Loucy (cell line): ENCODE results near the gene PLIN3.
"Not testable (repeated sequence)": the region's sequence is repeated elsewhere in the genome, so short reads cannot be mapped to it uniquely, and the experiment has no call there.

Experiments used
- H2AFZ ChIP-seq: fragments of 200-600 bp; sonication (generic); 2 replicates; pipeline ENCODE4 v1.6.0; 2016; ENCODE audit warnings: antibody characterized with exemption, mild to moderate bottlenecking, low read length, moderate library complexity
- H3F3A ChIP-seq: fragments of 200-600 bp; 2 replicates; pipeline ENCODE4 v1.6.0; 2016; ENCODE audit warnings: antibody characterized with exemption, low read depth, mild to moderate bottlenecking
- H3K27me3 ChIP-seq: fragments of 200-600 bp; sonication (generic); 2 replicates; pipeline ENCODE4 v1.6.1; 2014; ENCODE audit warnings: low read length, mild to moderate bottlenecking; ENCODE audit not compliant: insufficient read depth, poor library complexity, severe bottlenecking
- H3K36me3 ChIP-seq: fragments of 200-600 bp; sonication (generic); 2 replicates; pipeline ENCODE4 v1.6.1; 2016; ENCODE audit warnings: low read length; ENCODE audit not compliant: insufficient read depth
- H3K4me1 ChIP-seq: fragments of 200-600 bp; sonication (generic); 2 replicates; pipeline ENCODE4 v1.5.1; 2014; ENCODE audit warnings: low read length, mild to moderate bottlenecking; ENCODE audit not compliant: insufficient read depth, poor library complexity, severe bottlenecking
- H3K4me2 ChIP-seq: fragments of 200-600 bp; sonication (generic); 2 replicates; pipeline ENCODE4 v1.6.0; 2014; ENCODE audit warnings: antibody characterized with exemption, low read length, low read depth, mild to moderate bottlenecking; ENCODE audit not compliant: poor library complexity, severe bottlenecking
- H3K4me3 ChIP-seq: fragments of 200-600 bp; sonication (generic); 2 replicates; pipeline ENCODE4 v1.5.1; 2014; ENCODE audit warnings: low read length, mild to moderate bottlenecking, mixed read lengths; ENCODE audit not compliant: poor library complexity, severe bottlenecking
- H3K79me2 ChIP-seq: fragments of 200-600 bp; sonication (generic); 2 replicates; pipeline ENCODE4 v1.6.1; 2014; ENCODE audit warnings: low read length; ENCODE audit not compliant: insufficient read depth
- H3K9ac ChIP-seq: fragments of 200-600 bp; sonication (generic); 2 replicates; pipeline ENCODE4 v1.6.0; 2014; ENCODE audit warnings: mild to moderate bottlenecking, low read depth, low read length, moderate library complexity; ENCODE audit not compliant: poor library complexity, severe bottlenecking
- H3K9me2 ChIP-seq: fragments of 200-600 bp; sonication (generic); replicated peaks from 2 replicates; pipeline ENCODE4 v1.6.1; 2016; ENCODE audit warnings: low read depth, low read length, mixed read lengths
- H3K9me3 ChIP-seq: fragments of 200-600 bp; sonication (generic); 2 replicates; pipeline ENCODE4 v1.6.1; 2014; ENCODE audit warnings: mild to moderate bottlenecking, antibody characterized with exemption, low read length, low read depth; ENCODE audit not compliant: insufficient read depth
- H4K20me1 ChIP-seq: fragments of 200-600 bp; sonication (generic); 2 replicates; pipeline ENCODE4 v1.6.0; 2014; ENCODE audit warnings: antibody characterized with exemption, low read length, mild to moderate bottlenecking; ENCODE audit not compliant: insufficient read depth, poor library complexity, severe bottlenecking
- EZH2phosphoT487 ChIP-seq: fragments of 200-600 bp; IDR thresholded peaks from 2 replicates; pipeline ENCODE4 v1.6.1; 2018; ENCODE audit warnings: antibody characterized with exemption, mild to moderate bottlenecking, moderate library complexity, borderline replicate concordance
- TF ChIP-seq, protein P1 (sequence below): fragments of 200-600 bp; sonication (generic); conservative IDR thresholded peaks from 2 replicates; pipeline ENCODE4 v1.5.1; 2014; ENCODE audit warnings: mild to moderate bottlenecking, antibody characterized with exemption, low read length

Gene PLIN3

DNA sequence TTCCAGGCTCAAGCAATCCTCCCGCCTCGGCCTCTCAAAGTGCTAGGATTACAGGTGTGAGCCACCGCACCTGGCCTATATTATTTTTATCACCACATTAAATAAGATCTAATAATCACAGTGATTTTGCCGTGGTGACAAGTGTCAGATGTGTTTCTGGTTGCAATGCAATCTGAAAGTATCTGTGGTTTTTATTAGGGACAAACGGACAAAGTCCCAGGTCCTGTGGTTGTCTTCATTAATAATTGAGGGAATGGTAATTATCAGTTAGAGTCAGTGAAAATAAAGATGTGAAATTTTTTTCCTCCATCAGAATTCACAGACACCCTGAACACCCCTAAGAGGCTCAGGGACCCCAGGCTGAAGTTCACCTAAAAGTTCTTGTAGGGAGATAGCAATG lies 34.7 kb downstream of the PLIN3 start:
- Histone ChIP-seq H3K36me3 (peaks cover 5% of the 10 kb centered on the region; the same call in 1 of the 2 replicates), H3K9ac (no peak overlapping the region)

DNA sequence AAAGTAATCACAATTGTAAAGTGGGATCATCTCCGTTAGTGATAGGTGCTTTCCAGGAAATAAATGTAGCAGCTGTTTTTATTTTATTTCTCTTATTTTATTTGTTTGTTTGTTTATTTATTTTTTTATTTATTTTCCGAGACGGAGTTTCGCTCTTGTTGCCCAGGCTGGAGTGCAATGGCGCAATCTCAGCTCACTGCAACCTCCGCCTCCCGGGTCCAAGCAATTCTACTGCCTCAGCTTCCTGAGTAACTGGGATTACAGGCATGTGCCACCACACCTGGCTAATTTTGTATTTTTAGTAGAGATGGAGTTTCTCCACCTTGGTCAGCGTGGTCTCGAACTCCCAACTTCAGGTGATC lies 35.5 kb downstream of the PLIN3 start:
- H2AFZ ChIP-seq, result peak overlapping the region; percentile 100
- not testable (repeated sequence) for H3F3A ChIP-seq, H3K36me3 ChIP-seq, H4K20me1 ChIP-seq, H3K9me2 ChIP-seq, H3K27me3 ChIP-seq, H3K9me3 ChIP-seq
- peaks cover 10% of the 10 kb centered on the region for H3K4me1 ChIP-seq
- H3K79me2 ChIP-seq, result peaks cover 19% of the 10 kb centered on the region
- H3K4me2 ChIP-seq, result peak overlapping the region; percentile 75
- H3K9ac ChIP-seq, result peak overlapping the region; percentile 75
- peak overlapping the region; percentile 95 for H3K4me3 ChIP-seq

More for the DNA sequence above, 34.7 kb downstream of the PLIN3 start:
- TF ChIP-seq, protein P1, sequence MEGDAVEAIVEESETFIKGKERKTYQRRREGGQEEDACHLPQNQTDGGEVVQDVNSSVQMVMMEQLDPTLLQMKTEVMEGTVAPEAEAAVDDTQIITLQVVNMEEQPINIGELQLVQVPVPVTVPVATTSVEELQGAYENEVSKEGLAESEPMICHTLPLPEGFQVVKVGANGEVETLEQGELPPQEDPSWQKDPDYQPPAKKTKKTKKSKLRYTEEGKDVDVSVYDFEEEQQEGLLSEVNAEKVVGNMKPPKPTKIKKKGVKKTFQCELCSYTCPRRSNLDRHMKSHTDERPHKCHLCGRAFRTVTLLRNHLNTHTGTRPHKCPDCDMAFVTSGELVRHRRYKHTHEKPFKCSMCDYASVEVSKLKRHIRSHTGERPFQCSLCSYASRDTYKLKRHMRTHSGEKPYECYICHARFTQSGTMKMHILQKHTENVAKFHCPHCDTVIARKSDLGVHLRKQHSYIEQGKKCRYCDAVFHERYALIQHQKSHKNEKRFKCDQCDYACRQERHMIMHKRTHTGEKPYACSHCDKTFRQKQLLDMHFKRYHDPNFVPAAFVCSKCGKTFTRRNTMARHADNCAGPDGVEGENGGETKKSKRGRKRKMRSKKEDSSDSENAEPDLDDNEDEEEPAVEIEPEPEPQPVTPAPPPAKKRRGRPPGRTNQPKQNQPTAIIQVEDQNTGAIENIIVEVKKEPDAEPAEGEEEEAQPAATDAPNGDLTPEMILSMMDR, result no peak
- TF ChIP-seq EZH2phosphoT487, result no peak
- Histone ChIP-seq H3K9me2 (no peaks in the 10 kb centered on the region), H2AFZ (no peak overlapping the region), H3K9me3 (no peaks in the 10 kb centered on the region), H3K27me3 (no peaks in the 10 kb centered on the region), H3F3A (0 out of 2 replicates have a peak, but pooled peaks cover 3% of the 10 kb centered on the region), H3K79me2 (peaks cover 19% of the 10 kb centered on the region), H3K4me1 (peaks cover 10% of the 10 kb centered on the region), H4K20me1 (peaks cover 4% of the 10 kb centered on the region), H3K4me3 (no peak overlapping the region), H3K4me2 (no peak overlapping the region)

DNA sequence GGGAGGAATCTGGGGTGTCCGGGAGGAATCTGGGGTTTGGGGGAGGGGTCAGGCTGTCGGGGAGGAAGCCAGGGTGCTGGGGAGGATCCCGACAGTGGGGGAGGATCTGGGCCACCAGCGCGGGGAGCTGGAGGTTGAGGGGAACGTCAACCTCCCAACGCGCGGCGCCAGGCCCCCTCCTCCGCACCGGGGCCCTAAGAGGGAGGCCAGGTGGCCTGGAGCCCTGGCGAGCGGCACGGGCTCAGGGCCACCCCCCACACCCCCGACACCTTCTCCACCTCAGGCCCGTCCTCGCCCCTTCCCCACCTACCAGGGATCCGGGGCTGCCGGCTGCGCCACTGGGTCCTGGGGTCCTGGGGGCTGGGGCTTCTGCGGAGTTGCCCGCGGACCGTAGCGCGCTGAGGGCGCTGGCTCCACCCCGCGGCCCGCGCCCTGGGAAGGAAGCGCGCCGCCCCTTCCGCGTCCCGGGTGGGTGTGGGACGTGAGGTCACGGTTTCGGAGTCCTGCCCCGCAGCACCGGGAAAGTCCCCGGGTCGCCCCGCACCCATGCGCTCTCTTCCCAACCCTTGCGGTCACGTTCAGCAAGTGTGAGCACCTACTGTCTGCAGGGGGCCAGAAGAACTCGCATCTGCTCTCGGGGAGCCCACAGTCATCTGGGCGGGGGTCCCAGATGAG lies 36.0 kb downstream of the PLIN3 start, which contains the start of gene TICAM1:
Gene TICAM1 (minus strand): TSS at position 409 of the 675 bp plus-strand sequence. CDS start 13,335 bp downstream, outside the sequence.
- Histone ChIP-seq H3F3A (0 out of 2 replicates have a peak, but pooled peaks cover 3% of the 10 kb centered on the region), H3K9ac (peak within 1 kb of the TSS; percentile 75), H2AFZ (peak within 1 kb of the TSS; percentile 100), H3K9me2 (no peaks in the 10 kb centered on the region), H4K20me1 (peaks cover 6% of the 10 kb centered on the region), H3K27me3 (no peaks in the 10 kb centered on the region), H3K79me2 (peaks cover 19% of the 10 kb centered on the region), H3K36me3 (no peaks in the 10 kb centered on the region), H3K4me3 (peak within 1 kb of the TSS; percentile 95), H3K4me2 (peak within 1 kb of the TSS; percentile 75), H3K9me3 (no peaks in the 10 kb centered on the region), H3K4me1 (peaks cover 10% of the 10 kb centered on the region)
- TF ChIP-seq, protein P1, result no peak
- TF ChIP-seq EZH2phosphoT487, result no peak
